IMR-90 (cell line): ENCODE results near the gene DNAH3.

Experiments used
- FOS ChIP-seq: fragments of 150-350 bp; IDR thresholded peaks from 2 replicates; pipeline ENCODE4 v1.6.1; 2016; ENCODE audit warnings: low read depth, low read length
- MAFK ChIP-seq: IDR thresholded peaks from 2 replicates; pipeline ENCODE4 v1.6.1; 2012; ENCODE audit warnings: low read depth, low read length, improper control_type of control experiment
- MAZ ChIP-seq: IDR thresholded peaks from 2 replicates; pipeline ENCODE4 v1.6.1; 2012; ENCODE audit warnings: low read depth, mild to moderate bottlenecking, low read length, improper control_type of control experiment, moderate library complexity, borderline replicate concordance
- POLR2A ChIP-seq: IDR thresholded peaks from 2 replicates; pipeline ENCODE4 v1.6.1; 2012; ENCODE audit warnings: mild to moderate bottlenecking, low read depth, low read length
- RAD21 ChIP-seq: IDR thresholded peaks from 2 replicates; pipeline ENCODE4 v1.6.1; 2012; ENCODE audit warnings: low read length, improper control_type of control experiment
- RFX5 ChIP-seq: IDR thresholded peaks from 2 replicates; pipeline ENCODE4 v1.8.0; 2012; ENCODE audit warnings: low read depth, mild to moderate bottlenecking, low read length, moderate library complexity
- SMC3 ChIP-seq: fragments of 150-350 bp; IDR thresholded peaks from 2 replicates; pipeline ENCODE4 v1.6.1; 2016; ENCODE audit warnings: low read depth, mild to moderate bottlenecking, antibody characterized with exemption, low read length, moderate library complexity
- TF ChIP-seq, protein P1 (sequence below): conservative IDR thresholded peaks from 2 replicates; pipeline ENCODE4 v1.5.1; 2012; ENCODE audit warnings: mild to moderate bottlenecking, low read depth, low read length, improper control_type of control experiment
- TF ChIP-seq, protein P2 (sequence below): fragments of 150-350 bp; IDR thresholded peaks from 2 replicates; pipeline ENCODE4 v1.6.1; 2017; ENCODE audit warnings: mild to moderate bottlenecking, antibody characterized with exemption, low read length, low read depth

- TF ChIP-seq, protein P1, sequence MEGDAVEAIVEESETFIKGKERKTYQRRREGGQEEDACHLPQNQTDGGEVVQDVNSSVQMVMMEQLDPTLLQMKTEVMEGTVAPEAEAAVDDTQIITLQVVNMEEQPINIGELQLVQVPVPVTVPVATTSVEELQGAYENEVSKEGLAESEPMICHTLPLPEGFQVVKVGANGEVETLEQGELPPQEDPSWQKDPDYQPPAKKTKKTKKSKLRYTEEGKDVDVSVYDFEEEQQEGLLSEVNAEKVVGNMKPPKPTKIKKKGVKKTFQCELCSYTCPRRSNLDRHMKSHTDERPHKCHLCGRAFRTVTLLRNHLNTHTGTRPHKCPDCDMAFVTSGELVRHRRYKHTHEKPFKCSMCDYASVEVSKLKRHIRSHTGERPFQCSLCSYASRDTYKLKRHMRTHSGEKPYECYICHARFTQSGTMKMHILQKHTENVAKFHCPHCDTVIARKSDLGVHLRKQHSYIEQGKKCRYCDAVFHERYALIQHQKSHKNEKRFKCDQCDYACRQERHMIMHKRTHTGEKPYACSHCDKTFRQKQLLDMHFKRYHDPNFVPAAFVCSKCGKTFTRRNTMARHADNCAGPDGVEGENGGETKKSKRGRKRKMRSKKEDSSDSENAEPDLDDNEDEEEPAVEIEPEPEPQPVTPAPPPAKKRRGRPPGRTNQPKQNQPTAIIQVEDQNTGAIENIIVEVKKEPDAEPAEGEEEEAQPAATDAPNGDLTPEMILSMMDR, result no peak
- TF ChIP-seq SMC3, result no peak
- TF ChIP-seq RFX5, result no peak
- TF ChIP-seq, protein P2, sequence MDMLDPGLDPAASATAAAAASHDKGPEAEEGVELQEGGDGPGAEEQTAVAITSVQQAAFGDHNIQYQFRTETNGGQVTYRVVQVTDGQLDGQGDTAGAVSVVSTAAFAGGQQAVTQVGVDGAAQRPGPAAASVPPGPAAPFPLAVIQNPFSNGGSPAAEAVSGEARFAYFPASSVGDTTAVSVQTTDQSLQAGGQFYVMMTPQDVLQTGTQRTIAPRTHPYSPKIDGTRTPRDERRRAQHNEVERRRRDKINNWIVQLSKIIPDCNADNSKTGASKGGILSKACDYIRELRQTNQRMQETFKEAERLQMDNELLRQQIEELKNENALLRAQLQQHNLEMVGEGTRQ, result no peak
- TF ChIP-seq POLR2A, result no peak
- TF ChIP-seq RAD21, result no peak
- TF ChIP-seq MAFK, result no peak
- TF ChIP-seq MAZ, result no peak
- no peak for TF ChIP-seq FOS
These were observed 198.3 kb downstream of the DNAH3 start for GRCh38 chr16:20952139-20952920.
